Esophagus squamous epithelium (tissue), 5 donors: ENCODE data around the gene RFX5. TPM values are rescaled to one million over a fixed set of nuclear protein-coding genes. Genes with fewer than 3 reads are reported as not detected.
"Not testable (repeated sequence)": the region's sequence is repeated elsewhere in the genome, so short reads cannot be mapped to it uniquely, and the experiment has no call there.

Experiments used
- DNase-seq: peaks from one replicate; lab custom pipeline; 2025; lab: John Stamatoyannopoulos, UW
- H3K27ac ChIP-seq, 4 donors: fragments of 200-600 bp; sonication (generic); one replicate each; pipeline ENCODE4 v1.5.1; 2016 to 2019; ENCODE audit warnings: mild to moderate bottlenecking in 1 of 4
- H3K27me3 ChIP-seq, 4 donors: fragments of 200-600 bp; sonication (generic); 1 replicate in 3 of 4; 2 replicates in 1 of 4; pipeline versions ENCODE4 v1.5.1 to v1.6.0; 2017 to 2021; ENCODE audit warnings: antibody characterized with exemption in 1 of 4
- H3K36me3 ChIP-seq, 3 donors: fragments of 200-600 bp; sonication (generic); one replicate each; pipeline ENCODE4 v1.5.1; 2016 to 2019
- H3K4me1 ChIP-seq, 3 donors: fragments of 200-600 bp; sonication (generic); one replicate each; pipeline ENCODE4 v1.5.1; 2017 to 2019
- H3K4me3 ChIP-seq, 4 donors: fragments of 200-600 bp; sonication (generic); 1 replicate in 3 of 4; 2 replicates in 1 of 4; pipeline ENCODE4 v1.5.1; 2016 to 2019; ENCODE audit warnings: mild to moderate bottlenecking in 2 of 4, moderate library complexity in 1 of 4
- H3K9me3 ChIP-seq, 3 donors: fragments of 200-600 bp; sonication (generic); one replicate each; pipeline ENCODE4 v1.5.1; 2016 to 2019
- POLR2A ChIP-seq, 4 donors: fragments of 450-650 bp; IDR thresholded peaks; one replicate each; pipeline ENCODE4 v1.6.1; 2017; ENCODE audit warnings: antibody characterized with exemption in 4 of 4, mild to moderate bottlenecking in 4 of 4, moderate library complexity in 3 of 4
- WGBS, 2 donors: methylation state at CpG; one replicate each; pipeline ENCODE4 v1.1.5; 2018; 5-methylcytosine and 5-hydroxymethylcytosine counted together
- intact Hi-C: fragments of 100-400 bp; cut with DNase I; formaldehyde crosslinking; loops from one replicate; pipeline ENCODE4 v1.15.0; 2022
- total RNA-seq, 4 donors: library from RNA; depleted of rRNA; stranded (reverse); fragments of >200 nt; gene quantifications; one replicate each; pipeline ENCODE4 v1.1.0, GENCODE V29; 2016
- TF ChIP-seq, protein P1 (sequence below), 6 experiments: fragments of 450-650 bp in 4 of 6; fragments of 200-600 bp in 2 of 6; sonication (generic) in 2 of 6; IDR thresholded peaks; one replicate each; pipeline ENCODE4 v1.5.1; 2016 to 2019; ENCODE audit warnings: antibody characterized with exemption in 6 of 6, mild to moderate bottlenecking in 4 of 6, moderate library complexity in 4 of 6
- donor health status: DM: yes; HTN: yes; CAD: no.

The RFX5 gene
- total RNA-seq, 4 donors from 2014 or later, result 13.2 to 59.6 (median 24.5) TPM

DNA sequence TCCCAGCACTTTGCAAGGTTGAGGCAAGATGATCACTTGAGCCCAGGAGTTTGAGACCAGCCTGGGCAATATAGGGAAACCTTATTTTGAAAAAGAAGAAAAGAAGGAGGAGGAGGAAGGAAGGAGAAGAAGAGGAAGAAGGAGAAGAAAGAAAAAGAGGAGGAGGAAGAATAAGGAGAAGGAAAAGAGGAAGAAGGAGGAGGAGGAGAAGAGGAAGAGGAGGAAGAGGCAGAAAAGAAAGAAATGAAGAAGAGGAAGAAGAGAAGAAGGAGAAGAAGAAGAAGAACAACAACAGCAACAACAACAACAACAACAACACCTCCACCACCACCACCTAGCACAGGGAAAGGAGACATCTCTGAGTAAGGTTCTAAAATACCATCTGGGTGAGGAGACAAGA lies 14.8 kb upstream of the RFX5 start:
- no peak for DNase-seq
- H3K9me3 ChIP-seq, result peaks cover 0 to 11% (median 9%) of the 10 kb centered on the region in 3 donors
- H3K27me3 ChIP-seq, result no peaks in the 10 kb centered on the region
- H3K4me1 ChIP-seq, result no peaks in the 10 kb centered on the region
- peaks cover 0 to 47% (median 0%) of the 10 kb centered on the region in 3 donors for H3K36me3 ChIP-seq
- no peak overlapping the region for H3K4me3 ChIP-seq
- TF ChIP-seq POLR2A (IDR thresholded peaks at IDR 0.05), result no peak
- TF ChIP-seq, protein P1, sequence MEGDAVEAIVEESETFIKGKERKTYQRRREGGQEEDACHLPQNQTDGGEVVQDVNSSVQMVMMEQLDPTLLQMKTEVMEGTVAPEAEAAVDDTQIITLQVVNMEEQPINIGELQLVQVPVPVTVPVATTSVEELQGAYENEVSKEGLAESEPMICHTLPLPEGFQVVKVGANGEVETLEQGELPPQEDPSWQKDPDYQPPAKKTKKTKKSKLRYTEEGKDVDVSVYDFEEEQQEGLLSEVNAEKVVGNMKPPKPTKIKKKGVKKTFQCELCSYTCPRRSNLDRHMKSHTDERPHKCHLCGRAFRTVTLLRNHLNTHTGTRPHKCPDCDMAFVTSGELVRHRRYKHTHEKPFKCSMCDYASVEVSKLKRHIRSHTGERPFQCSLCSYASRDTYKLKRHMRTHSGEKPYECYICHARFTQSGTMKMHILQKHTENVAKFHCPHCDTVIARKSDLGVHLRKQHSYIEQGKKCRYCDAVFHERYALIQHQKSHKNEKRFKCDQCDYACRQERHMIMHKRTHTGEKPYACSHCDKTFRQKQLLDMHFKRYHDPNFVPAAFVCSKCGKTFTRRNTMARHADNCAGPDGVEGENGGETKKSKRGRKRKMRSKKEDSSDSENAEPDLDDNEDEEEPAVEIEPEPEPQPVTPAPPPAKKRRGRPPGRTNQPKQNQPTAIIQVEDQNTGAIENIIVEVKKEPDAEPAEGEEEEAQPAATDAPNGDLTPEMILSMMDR (IDR thresholded peaks at IDR 0.05), result no peak
- intact Hi-C loops, result no loop called here
- H3K27ac ChIP-seq, result no peak overlapping the region

DNA sequence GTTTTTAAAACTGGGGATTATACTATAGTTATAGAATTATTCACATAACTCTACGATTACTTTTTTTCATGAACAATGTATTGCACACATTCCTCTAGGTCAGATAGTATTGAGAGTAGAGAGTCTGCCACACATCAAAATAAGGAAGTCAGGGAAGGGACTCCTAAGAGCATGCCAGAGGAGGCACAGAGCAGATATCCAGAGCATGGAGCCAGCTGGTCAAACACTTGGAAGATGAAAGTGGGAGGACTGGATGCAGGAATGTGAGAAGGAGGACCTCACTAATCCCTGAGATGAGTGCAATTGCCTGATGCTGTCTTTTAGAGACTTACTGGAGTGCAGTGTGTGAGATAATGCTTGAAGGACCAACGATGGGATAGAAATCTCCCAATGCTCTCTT lies 9.6 kb upstream of the RFX5 start:
- TF ChIP-seq, protein P1 (IDR thresholded peaks at IDR 0.05), result no peak
- TF ChIP-seq POLR2A (IDR thresholded peaks at IDR 0.05), result no peak
- Histone ChIP-seq H3K4me3 (no peak overlapping the region), H3K27ac (no peak overlapping the region), H3K36me3 (no peaks in the 10 kb centered on the region), H3K9me3 (peaks cover 0 to 5% (median 0%) of the 10 kb centered on the region in 3 donors), H3K27me3 (no peaks in the 10 kb centered on the region), H3K4me1 (no peaks in the 10 kb centered on the region)
- intact Hi-C loops, result no loop called here
- WGBS, 2 donors, result 48 to 58% methylated on average over 2 of the region's 2 CpGs
- DNase-seq, result no peak

DNA sequence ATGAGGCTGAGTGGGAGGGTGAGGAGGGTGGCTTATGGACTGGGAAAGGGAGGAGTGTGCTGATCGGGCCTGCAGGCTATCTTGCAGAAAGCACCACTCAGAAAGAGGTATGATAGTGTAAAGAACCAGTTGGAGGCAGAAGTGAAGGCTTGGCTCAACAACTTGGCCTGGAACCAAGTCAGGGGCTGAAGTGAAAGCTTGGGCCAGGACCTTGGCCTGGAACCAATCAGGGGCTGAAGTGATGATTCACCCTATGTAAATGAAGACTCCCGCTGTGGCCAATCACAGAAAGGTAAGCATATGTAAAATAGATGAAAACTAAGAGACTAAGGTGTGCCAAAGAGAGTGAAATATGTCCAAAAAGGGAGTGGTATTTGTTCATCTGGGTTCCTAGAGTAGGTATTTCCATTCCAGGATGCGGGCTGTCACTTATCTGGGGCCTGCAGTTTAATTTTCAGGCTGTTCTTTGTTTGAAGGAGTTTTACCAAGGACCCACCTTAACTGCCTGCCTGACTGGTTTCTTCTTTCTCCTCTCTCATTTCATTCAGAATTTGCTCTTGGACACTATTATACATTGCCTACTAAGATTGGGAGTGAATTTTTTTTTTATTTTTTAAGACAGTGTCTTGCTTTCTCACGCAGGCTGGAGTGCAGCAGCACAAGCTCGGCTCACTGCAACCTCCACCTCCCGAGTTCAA lies 5.1 kb upstream of the RFX5 start:
- Histone ChIP-seq H3K27ac (no peak overlapping the region), H3K4me3 (no peak overlapping the region), H3K27me3 (no peaks in the 10 kb centered on the region), H3K4me1 (peaks cover 0 to 7% (median 6%) of the 10 kb centered on the region in 3 donors), H3K36me3 (no peaks in the 10 kb centered on the region), H3K9me3 (peaks cover 0 to 5% (median 0%) of the 10 kb centered on the region in 3 donors)
- no peak for TF ChIP-seq POLR2A (IDR thresholded peaks at IDR 0.05)
- TF ChIP-seq, protein P1 (IDR thresholded peaks at IDR 0.05), result no peak
- intact Hi-C loops, result no loop called here
- DNase-seq, result no peak
- 74 to 94% methylated on average over 6 of the region's 6 CpGs for WGBS, 2 donors

DNA sequence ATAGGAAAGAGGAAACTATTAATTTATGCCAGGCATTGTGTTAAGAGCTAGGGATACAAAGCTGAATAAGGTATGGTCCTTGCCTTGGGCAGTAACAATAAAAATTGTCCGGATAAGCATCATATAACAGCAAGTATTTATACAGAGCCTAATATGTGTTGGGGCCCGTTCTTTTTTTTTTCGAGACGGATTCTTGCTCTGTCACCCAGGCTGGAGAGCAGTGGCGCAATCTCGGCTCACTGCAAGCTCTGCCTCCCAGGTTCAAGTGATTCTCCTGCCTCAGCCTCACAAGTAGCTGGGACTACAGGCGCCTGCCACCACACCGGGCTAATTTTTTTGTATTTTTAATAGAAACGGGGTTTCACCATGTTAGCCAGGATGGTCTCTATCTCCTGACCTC lies 3.3 kb upstream of the RFX5 start:
- H3K9me3 ChIP-seq, H3K4me3 ChIP-seq, intact Hi-C loops, H3K36me3 ChIP-seq, H3K27me3 ChIP-seq, DNase-seq, H3K27ac ChIP-seq: not testable (repeated sequence)
- 67 to 81% methylated on average over 9 of the region's 9 CpGs for WGBS, 2 donors
- H3K4me1 ChIP-seq, result peaks cover 8 to 21% (median 14%) of the 10 kb centered on the region in 3 donors

DNA sequence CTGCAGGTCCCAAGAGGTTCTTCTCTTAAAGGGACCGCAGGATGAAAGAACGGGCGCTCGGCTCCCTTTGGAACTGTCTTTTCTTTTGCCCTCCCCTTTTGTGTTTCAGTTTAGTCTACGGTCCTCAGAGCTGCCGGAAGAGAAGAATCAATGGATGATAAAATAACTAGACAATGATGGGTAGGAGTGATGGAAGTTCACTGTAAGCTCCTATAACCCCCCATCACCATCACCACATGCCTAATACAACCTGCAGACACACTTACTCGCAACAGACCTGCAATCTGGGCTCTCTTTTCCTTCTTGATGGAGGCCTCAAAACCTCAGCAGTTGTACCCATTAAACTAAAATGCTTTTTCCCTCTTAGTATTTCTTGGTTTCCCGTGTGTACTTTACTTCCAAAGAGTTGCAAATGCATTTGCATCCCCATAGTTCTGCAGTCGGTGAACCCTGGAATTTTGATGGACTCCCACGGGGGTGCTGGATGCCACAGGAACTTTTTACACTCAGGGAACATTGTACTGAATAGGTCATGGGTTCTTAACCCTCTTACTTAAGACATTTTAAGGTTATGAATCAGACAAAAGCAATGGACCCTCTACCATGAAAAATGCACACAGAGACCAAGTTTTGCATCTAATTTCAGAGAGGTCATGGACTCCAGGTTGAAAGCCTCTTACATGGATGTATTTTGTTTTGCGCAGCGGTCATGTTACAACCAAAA lies 633 bp upstream of the RFX5 start:
- Histone ChIP-seq H3K27me3 (no peaks in the 10 kb centered on the region), H3K4me1 (peaks cover 8 to 29% (median 14%) of the 10 kb centered on the region in 3 donors), H3K27ac (peak overlapping the region; percentile 89 to 98 (median 94)), H3K36me3 (peaks cover 10 to 29% (median 18%) of the 10 kb centered on the region in 3 donors), H3K4me3 (peak overlapping the region; percentile 57 to 83 (median 73)), H3K9me3 (peaks cover 0 to 3% (median 0%) of the 10 kb centered on the region in 3 donors)
- no peak for TF ChIP-seq POLR2A (IDR thresholded peaks at IDR 0.05)
- TF ChIP-seq, protein P1 (IDR thresholded peaks at IDR 0.05), result no peak
- intact Hi-C loops, result no loop called here
- 19 to 28% methylated on average over 10 to 12 of the region's 12 CpGs for WGBS, 2 donors
- DNase-seq, result no peak
